Activated CD4-positive, CD25-positive, alpha-beta regulatory T cell treated with anti-CD3 and anti-CD28 coated beads, Interleukin-2, amount 50 U/mL, for 72 hours (primary cell): ENCODE data around the gene GPAT3.

Experiments used
- DNase-seq: peaks from one replicate; pipeline ENCODE4 v3.0.0; 2021

The GPAT3 gene

DNA sequence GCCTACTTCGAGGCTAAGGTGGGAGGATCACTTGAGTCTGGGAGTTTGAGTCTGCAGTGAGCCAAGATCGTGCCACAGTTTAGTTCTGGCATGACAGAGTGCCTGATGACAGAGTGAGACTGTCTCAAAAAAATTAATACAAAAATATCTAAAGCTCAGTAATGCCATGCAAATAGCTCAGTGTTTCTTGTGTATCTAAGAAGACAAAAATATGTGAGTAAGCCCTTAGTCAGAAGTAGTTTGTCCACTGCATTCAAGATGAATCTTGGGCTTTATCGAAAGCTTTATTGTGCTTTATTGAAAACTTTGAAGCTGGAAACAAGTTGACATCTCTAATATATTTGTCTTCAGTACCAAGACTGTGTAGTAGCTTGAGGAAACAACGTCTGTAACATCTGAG lies 115.9 kb downstream of the GPAT3 start:
- no peak for DNase-seq
